ENCODE data around the gene PCNX1.

Gene PCNX1

DNA sequence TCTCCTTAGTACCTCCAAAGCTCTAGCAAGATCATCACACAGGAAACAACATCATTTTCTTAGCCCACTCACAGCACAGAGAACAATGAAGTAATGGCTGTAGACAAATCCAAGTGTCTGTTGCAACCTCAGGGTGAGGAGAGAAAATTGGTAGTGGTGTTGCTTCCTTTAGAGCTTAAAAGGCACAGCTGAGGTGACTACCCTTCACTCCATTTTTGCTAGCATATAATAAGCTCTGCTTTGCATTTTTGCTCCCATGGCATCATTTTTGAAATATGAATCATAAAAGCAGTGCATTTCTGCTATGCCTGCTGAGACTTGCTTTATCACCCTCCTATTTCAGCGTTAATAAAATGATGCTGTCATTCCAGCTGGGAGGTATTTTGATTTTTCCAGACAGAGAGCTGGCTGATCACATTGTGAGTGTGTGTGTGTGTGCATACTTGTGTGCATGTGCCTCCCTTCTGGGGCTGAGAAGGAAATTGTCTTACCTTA lies 18.5 kb upstream of the PCNX1 start:
- DNase-seq, result peak in 2 of 5 experiments; percentile 31 to 85

DNA sequence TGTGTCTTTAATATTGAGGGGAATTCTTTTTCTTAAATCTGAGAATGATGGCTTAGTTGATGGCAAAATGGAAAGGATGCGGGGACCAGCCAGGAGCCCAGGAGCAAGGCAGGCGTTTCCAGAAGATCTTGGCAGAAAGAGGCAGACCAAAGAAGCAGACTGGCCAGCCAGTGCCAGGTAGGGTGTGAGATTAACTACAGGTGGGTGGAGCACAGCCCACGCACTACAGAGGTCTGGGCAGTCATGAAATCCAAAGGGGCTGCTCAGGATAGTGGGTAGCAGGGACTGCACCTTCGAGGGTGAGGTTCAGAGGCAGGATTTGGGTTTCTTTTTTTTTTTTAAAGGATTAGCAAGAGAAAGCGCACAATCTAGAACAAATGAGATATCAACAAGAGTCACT lies 17.7 kb upstream of the PCNX1 start:
- DNase-seq, result no peak

DNA sequence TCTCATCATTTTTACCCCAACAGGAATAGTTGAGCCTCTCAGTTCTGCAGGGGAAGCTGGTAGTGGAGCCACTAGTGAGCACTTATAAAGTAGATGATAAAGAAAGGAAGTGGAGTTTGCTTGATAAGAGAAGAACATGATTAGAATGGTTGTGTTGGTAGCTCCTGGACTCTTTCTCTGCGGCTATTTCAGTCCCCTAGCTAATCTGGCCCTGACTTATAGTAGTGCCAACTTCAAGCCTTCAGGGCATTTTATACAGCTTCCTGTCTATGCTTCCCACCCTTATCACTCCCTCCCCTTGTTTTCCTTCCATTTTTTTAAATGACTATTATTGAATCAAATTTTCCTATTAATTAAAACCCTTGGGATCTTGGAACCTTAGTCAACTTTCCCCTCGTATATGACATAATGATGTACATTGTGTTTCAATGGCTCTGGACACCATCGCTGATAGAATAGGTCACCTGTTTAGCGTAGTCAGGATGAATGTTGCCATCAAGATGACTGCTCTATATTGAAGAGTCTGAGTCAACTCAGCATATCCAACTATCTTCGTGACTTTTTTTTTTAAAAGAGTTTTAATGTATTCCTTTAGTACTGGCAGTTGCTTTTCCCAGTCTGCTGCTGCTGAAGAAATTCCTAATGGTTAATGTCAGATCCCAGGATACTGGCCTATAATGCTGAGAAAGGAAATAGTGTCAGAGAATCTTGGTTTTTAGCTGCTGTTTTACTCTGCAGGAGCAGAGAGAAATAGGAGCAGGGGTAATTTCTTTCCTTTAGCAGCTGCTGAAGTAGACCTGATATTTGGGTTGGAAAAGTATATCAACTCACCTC lies 16.2 kb upstream of the PCNX1 start:
- DNase-seq, result no peak

DNA sequence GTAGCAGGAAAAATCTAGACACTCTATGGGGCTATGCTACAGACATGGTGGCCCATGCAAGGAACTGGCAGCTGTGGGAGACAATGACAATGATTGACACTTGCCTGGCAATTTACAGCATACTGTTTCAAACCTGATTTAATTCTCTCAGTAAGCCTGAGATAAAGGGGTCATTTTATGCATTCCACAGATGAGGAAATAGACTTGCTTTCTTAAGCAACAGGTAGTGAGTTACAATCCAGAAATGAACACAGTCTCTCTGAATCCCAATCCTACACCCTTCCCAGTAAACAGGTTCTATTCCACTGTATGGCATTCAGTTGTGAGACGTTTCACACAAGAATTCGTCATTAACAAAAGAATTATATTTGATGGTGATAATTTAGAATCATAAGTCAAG lies 15.5 kb upstream of the PCNX1 start:
- DNase-seq, result no peak

GRCh38 chr14:70893062-70893845 lies 14.0 kb upstream of the PCNX1 start:
- peak in 1 of 5 experiments; percentile 93 for DNase-seq

- DNase-seq, result peak in 1 of 5 experiments; percentile 83
These were observed 13.4 kb upstream of the PCNX1 start for GRCh38 chr14:70893858-70894291.

DNA sequence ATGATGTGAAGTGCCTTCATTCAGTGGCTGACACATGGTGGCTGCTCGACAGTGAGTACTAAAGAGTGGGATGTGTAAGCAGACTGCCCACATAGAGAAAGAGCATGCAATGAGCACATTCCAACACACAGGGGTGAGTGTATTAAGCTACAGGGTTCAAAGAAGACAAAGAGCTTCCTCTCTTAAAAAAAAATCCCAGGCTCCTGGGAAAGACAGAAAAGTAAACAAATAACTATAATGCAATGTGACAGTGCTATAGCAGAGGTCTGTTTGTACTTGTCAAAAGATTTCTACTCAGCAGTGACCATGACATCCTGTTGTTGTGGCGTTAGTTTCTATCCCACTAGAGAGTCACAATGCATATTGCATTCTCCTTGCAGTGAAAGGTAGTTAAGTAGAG lies 12.4 kb upstream of the PCNX1 start:
- peak in 1 of 5 experiments; percentile 86 for DNase-seq

- no peak for DNase-seq
These were observed 10.9 kb upstream of the PCNX1 start for GRCh38 chr14:70896317-70896716.

DNA sequence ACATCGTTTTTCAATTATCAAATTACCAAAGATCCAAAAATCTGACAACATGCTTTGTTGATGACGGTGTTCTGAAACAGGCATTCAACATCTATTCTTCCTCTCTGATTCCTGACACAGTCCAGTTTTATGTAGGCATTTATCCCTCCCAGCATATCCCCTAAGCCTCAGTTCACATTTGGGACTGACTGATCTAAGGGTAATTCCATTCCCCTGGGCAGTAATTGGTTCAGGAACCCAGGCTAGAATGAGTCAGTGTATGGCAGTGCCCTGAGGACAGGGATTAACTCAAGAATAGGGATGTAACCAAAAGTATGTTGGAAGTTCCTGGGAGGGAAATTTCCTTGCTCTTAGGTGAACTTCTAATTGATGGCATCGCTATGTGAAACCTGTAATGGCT lies 10.3 kb upstream of the PCNX1 start:
- DNase-seq, result no peak

GRCh38 chr14:70897464-70897863 lies 9.8 kb upstream of the PCNX1 start:
- DNase-seq, result no peak

- DNase-seq, result no peak
These were observed 9.0 kb upstream of the PCNX1 start for GRCh38 chr14:70898111-70898745.

- no peak for DNase-seq
These were observed 6.0 kb upstream of the PCNX1 start for GRCh38 chr14:70901269-70901668.

- DNase-seq, result peak in 1 of 5 experiments; percentile 67
These were observed 5.1 kb upstream of the PCNX1 start for GRCh38 chr14:70902184-70902583.

DNA sequence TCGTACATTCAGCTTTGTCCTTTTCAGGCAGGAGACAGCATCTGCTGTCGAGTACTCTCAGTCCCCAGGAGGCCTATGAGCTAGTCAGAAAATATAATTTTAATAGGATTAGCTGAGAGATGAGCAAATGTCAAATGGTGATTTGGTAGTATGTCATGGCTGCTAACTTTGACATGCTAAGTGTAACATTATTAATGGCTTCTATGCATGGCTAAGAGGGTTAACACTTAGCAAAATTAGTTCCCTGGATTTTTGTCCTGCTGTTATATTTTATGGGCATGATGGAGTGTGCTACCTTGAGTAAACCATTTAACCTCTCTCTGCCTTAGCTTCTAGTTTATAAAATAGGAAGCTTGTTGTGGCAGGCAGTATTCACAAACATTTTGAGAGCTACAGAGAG lies 2.9 kb upstream of the PCNX1 start:
- DNase-seq, result no peak

DNA sequence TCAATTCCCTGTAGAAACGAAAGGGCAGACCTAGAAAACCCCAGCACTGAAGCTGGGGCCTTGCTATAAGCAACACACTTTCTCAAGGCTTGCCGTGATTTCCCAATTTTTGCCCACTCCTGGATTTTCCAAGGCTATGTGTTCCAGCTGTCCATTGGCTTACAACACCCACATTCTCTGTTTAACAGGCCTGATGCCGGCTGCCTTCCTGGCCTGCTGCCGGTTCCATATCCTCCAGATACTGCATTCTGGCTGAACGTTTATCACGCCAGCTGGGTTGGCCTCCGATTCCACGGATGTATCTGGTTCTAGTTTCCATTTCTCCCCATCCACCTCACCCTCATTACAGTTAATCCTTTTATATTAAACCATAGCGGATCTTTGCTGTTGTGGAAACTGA lies 2.0 kb upstream of the PCNX1 start:
- DNase-seq, result no peak

- DNase-seq, result no peak
These were observed 475 bp upstream of the PCNX1 start for GRCh38 chr14:70906793-70907175.

GRCh38 chr14:70907996-70908934 lies 1.0 kb downstream of the PCNX1 start:
- DNase-seq, result peak in 4 of 5 experiments; percentile 25 to 65 (median 38)

DNA sequence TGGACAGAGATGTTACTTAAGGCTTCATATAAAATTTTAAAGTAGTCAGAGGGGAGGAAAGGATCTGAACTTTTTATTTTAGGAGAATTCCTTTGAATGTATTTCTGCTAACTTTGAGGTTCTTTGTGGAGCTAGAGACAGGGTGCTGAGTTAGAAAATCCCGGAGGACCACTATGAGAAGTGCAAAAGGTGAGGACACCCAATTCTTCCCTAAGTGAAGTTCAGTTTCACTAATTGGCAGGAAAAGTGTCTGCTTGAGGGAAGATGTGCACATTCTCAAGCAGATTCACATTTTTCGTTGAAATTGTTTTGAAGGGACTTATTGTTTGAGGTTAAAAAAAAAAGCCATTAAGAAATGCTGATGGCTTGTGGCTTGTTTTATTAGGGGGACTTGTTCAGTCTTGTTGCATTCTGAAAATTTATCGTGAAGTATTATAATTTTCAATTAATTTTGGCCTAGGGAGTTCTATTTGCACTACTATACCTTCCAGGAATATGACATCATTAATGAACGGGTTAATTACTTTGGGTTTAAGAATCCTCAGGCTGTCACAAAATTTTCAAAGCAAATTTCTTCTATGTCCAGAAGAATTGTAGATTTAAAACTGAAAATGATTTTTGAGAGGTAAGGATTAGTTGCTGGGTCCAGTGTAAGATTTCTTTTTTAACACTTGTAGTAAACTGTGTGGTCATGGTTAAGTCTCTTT lies 1.8 kb downstream of the PCNX1 start:
- DNase-seq, result no peak

DNA sequence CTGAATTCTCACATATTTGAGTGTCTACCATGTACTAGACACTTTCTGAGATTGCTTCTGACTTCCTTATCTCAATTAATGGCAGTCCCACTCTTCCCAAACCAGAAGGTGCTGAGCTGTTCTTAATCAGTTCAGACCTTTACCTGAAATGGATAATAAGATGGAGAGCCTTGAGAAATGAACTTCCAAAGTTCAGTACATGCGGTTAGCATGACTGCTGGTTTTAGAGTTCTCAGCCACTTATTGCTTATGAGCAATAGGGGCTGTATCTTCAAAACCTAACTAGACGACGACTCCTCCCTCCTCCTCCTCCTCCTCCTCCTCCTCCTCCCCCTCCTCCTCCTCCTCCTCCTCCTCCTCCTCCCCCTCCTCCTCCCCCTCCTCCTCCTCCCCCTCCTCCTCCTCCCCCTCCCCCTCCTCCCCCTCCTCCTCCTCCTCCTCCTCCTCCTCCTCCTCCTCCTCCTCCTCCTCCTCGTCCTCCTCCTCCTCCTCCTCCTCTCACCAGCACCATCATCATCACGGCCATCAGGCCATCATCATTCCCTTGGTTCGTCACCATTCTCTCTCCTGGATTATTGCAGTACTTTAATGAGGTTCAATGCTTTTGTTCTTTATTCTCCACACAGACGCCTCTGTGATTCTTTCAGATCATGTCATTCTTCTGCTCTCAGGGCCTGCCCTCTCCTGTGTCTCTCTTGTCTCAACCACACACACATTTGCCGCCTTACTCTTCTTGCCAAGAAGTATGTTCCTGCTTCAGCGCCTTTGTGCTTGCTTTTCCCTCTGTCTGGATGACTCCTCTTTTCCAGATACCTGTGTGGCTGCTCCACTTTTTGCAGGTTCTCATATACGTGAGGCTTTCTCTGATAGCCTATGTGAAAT lies 2.7 kb downstream of the PCNX1 start:
- peak in 1 of 5 experiments; percentile 71 for DNase-seq

- no peak for DNase-seq
These were observed 8.2 kb downstream of the PCNX1 start for GRCh38 chr14:70915415-70915814.

Measured in T-helper 2 cell (primary cell).